Suprapubic skin (tissue), 4 donors: ENCODE measurements around the gene ZCCHC8.

Source experiments
- POLR2A ChIP-seq, 2 donors: fragments of 450-650 bp; IDR thresholded peaks; one replicate each; pipeline ENCODE4 v1.6.1; 2017; ENCODE audit warnings: antibody characterized with exemption in 2 of 2, mild to moderate bottlenecking in 2 of 2, moderate library complexity in 2 of 2
- POLR2AphosphoS5 ChIP-seq, 3 donors: sonication (generic); formaldehyde crosslinking; IDR thresholded peaks; one replicate each; pipeline ENCODE4 v1.6.1; 2017; ENCODE audit warnings: antibody characterized with exemption in 3 of 3
- TF ChIP-seq, protein P1 (sequence below), 2 donors: fragments of 200-600 bp in 1 of 2; fragments of 450-650 bp in 1 of 2; sonication (generic) in 1 of 2; IDR thresholded peaks; one replicate each; pipeline ENCODE4 v1.5.1; 2016 to 2019; ENCODE audit warnings: antibody characterized with exemption in 2 of 2, mild to moderate bottlenecking in 1 of 2, moderate library complexity in 1 of 2

DNA sequence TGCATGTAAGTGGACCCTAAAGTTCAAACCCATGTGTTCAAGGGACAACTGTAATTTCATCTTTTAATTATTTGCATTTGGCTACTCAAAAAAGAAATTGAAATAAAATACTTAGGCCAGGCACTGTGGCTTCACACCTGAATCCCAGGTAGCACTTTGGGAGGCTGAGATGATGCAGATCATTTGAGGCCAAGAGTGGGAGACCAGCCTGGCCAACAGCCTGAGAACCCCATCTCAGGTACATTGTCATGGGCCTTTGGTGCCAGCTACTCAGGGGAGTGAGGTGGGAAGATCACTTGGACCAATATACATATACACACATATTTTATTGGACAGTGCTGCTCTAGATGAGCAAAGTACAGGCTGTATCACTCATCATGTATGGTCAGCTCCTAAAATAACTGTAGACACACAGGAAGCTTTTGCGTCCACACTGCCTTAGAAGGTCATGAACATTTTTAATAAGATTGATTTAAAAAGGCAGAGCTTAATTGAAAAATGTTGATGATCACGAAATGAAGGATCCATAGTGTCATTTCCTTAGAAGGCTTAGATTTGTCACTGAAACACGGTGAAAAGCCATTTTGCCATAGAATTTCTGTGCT, 2.5 kb upstream of the ZCCHC8 start:
- TF ChIP-seq, protein P1, sequence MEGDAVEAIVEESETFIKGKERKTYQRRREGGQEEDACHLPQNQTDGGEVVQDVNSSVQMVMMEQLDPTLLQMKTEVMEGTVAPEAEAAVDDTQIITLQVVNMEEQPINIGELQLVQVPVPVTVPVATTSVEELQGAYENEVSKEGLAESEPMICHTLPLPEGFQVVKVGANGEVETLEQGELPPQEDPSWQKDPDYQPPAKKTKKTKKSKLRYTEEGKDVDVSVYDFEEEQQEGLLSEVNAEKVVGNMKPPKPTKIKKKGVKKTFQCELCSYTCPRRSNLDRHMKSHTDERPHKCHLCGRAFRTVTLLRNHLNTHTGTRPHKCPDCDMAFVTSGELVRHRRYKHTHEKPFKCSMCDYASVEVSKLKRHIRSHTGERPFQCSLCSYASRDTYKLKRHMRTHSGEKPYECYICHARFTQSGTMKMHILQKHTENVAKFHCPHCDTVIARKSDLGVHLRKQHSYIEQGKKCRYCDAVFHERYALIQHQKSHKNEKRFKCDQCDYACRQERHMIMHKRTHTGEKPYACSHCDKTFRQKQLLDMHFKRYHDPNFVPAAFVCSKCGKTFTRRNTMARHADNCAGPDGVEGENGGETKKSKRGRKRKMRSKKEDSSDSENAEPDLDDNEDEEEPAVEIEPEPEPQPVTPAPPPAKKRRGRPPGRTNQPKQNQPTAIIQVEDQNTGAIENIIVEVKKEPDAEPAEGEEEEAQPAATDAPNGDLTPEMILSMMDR (IDR thresholded peaks at IDR 0.05): no peak
- TF ChIP-seq POLR2A (IDR thresholded peaks at IDR 0.05): no peak
- no peak for TF ChIP-seq POLR2AphosphoS5 (IDR thresholded peaks at IDR 0.05)
